ENCODE results near the gene HRH2.

Gene HRH2

DNA sequence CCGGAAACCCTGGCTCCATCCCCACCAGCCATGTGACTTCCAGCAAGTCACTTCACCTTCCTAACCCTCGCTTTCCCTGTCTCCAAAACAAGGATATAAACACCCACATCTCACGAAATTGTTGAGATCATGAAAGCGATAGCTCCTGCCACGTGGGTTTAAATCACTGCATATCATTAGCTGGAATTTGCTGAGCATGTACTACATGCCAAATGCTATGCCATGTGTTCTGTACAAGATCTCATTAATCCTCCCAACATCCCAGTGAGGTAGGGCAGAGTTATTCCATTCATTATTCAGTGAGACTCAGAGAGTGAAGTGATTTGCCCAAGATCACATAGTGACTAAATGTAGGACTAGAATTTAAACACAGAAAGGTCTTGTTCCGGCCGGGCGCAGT lies 29.2 kb upstream of the HRH2 start:
- DNase-seq (ENCODE audit: low read depth), result no peak
- H3K4me3 ChIP-seq (ENCODE audit: low read length), result no peak overlapping the region
- TF ChIP-seq, protein P1, sequence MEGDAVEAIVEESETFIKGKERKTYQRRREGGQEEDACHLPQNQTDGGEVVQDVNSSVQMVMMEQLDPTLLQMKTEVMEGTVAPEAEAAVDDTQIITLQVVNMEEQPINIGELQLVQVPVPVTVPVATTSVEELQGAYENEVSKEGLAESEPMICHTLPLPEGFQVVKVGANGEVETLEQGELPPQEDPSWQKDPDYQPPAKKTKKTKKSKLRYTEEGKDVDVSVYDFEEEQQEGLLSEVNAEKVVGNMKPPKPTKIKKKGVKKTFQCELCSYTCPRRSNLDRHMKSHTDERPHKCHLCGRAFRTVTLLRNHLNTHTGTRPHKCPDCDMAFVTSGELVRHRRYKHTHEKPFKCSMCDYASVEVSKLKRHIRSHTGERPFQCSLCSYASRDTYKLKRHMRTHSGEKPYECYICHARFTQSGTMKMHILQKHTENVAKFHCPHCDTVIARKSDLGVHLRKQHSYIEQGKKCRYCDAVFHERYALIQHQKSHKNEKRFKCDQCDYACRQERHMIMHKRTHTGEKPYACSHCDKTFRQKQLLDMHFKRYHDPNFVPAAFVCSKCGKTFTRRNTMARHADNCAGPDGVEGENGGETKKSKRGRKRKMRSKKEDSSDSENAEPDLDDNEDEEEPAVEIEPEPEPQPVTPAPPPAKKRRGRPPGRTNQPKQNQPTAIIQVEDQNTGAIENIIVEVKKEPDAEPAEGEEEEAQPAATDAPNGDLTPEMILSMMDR (conservative IDR thresholded peaks at IDR 0.05; ENCODE audit: low read depth, low read length), result no peak

DNA sequence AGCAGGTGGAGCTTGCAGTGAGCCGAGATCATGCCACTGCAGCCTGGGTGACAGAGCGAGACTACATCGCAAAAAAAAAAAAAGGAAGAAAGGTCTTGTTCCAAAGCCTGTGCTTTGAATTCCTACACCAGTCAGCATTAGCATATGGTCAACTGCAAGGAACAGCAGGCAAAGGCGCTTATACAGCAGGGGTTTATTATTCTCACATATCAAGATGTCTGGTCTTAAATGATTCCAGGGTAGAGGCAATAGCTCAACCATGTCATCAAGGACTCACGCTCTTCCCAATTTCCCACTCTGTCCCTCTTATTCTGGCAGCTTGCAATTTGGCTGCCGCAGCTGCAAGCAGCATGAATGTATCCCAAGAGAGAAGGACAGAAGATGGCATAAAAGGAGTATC lies 28.6 kb upstream of the HRH2 start:
- TF ChIP-seq, protein P1 (conservative IDR thresholded peaks at IDR 0.05; ENCODE audit: low read depth, low read length), result no peak
- DNase-seq (ENCODE audit: low read depth), result no peak
- no peak overlapping the region for H3K4me3 ChIP-seq (ENCODE audit: low read length)

DNA sequence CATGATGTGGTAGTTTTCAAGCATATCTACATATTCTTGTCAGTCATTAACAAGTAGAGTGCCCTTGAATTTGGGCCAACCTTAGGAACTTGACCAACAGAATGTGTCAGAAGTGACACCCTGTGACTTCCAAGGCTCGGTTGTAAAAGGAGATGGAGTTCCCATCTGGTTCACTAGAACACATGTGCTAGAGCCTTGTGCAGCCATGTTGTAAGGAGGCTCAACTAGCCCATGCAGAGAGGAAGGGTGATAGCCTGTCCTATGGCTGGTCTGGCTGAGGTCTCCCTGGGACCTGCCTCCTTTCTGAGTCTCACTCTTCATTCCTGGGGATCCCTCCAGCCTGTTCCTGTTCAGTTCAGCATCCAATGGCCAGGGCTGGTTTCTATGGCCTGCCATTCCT lies 28.1 kb upstream of the HRH2 start:
- no peak for DNase-seq (ENCODE audit: low read depth)
- H3K4me3 ChIP-seq (ENCODE audit: low read length), result no peak overlapping the region
- TF ChIP-seq, protein P1 (conservative IDR thresholded peaks at IDR 0.05; ENCODE audit: low read depth, low read length), result no peak

DNA sequence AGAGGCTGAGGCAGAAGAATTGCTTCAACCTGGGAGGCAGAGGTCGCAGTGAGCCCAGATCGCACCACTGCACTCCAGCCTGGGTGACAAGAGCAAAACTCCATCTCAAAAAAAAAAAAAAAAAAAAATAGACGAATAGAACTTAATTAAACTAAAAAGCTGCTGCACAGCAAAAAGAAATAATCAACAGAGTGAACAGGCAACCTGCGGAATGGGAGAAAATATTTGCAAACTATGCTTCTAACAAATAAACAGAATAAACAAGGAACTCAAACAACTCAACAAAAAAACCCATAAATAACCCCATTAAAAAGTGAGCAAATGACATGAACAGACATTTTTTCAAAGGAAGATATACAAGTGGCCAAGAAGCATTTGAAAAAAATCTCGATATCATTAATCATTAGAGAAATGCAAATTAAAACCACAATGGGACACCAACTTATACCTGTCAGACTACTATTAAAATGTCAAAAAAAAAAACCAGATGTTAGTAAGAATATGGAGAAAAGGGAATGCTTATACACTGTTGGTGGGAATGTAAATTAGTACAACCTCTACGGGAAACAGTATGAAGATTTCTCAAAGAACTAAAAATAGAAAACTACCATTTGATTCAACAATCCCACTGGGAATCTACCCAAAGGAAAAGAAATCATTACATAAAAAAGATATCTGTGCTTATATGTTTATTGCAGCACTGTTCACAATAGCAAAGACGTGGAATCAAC lies 21.9 kb upstream of the HRH2 start:
- TF ChIP-seq, protein P1 (conservative IDR thresholded peaks at IDR 0.05; ENCODE audit: low read depth, low read length), result no peak
- no peak overlapping the region for H3K4me3 ChIP-seq (ENCODE audit: low read length)
- DNase-seq (ENCODE audit: low read depth), result no peak

DNA sequence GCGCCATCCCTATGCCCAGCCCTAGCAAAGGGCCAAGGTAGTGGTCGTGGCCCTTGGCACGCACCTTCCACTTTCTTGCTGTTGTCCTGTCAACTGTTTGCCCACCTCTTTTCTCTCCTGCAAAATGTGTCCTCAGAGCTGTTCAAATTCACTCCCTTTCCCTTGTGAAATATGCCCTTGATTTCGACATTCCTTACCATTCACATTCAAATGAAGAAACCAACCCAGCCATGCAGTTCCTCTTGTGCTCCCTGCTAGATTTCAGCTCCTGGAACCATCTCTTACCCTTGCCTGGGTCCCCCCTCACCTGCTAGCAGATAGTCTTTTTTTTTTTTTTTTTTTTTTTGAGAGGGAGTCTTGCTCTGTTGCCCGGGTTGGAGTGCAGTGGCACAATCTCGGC lies 19.6 kb upstream of the HRH2 start:
- TF ChIP-seq, protein P1 (conservative IDR thresholded peaks at IDR 0.05; ENCODE audit: low read depth, low read length), result no peak
- H3K4me3 ChIP-seq (ENCODE audit: low read length), result no peak overlapping the region
- no peak for DNase-seq (ENCODE audit: low read depth)

DNA sequence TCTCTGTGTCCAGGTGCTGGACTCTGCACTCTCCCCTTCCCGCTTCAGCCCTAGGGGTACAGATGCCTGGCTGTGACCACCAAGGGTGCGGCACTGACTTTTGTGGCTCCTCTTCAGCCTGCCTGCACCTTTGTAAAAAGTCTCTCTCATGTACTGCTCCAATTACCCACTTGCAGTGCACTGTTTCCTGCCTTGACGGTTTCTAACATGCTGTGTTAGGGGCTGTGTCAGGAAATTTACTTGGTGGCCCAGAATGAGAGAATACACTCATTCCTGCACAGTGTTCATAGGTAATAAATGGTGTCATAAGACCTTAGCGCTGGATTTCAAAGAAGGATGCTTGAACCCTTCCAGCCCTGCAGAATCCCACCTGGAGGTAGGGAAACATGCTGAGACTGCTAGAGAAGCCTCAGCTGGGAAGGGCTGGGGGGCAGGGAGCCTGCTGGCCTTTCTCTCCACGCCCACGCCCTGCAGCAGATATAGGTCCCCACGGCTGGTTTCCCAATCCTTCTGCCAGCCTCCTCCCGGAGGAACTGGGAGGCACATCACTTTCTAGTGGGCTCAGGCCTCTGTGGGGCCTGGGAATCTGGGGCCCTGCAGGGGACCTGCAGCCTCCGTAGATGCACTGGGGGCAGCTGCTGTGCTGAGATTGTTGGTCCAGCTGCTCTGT lies 17.6 kb upstream of the HRH2 start:
- DNase-seq (ENCODE audit: low read depth), result no peak
- TF ChIP-seq, protein P1 (conservative IDR thresholded peaks at IDR 0.05; ENCODE audit: low read depth, low read length), result no peak
- no peak overlapping the region for H3K4me3 ChIP-seq (ENCODE audit: low read length)

DNA sequence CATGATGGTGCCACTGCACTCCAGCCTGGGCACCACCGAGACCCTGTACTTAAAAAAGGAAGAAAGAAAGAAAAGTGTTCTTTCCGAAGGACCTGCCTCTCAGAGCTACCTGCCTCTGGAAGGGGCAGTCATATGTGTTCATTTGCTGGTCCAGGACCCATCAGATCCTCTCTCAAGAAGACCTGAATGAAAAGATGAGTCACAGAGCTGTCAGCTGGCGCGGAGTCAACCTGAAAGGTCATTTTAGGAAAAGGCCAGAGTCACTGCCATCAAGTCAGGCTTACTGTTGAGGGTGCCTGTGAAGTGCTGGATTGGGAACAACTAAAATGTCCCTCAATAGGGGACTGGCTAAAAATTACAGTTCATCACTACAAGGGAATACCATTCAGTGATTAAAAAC lies 14.9 kb upstream of the HRH2 start:
- TF ChIP-seq, protein P1 (conservative IDR thresholded peaks at IDR 0.05; ENCODE audit: low read depth, low read length), result no peak
- DNase-seq (ENCODE audit: low read depth), result no peak
- no peak overlapping the region for H3K4me3 ChIP-seq (ENCODE audit: low read length)

Measured in retinal pigment epithelial cell (primary cell).